Dedifferentiated amniotic fluid mesenchymal stem cell (primary cell): ENCODE data around the gene TMEM91.
"Not testable (repeated sequence)": the region's sequence is repeated elsewhere in the genome, so short reads cannot be mapped to it uniquely, and the experiment has no call there.

Experiments used
- DNase-seq: peaks from one replicate; pipeline ENCODE4 v3.0.0-alpha.2; 2016; ENCODE audit errors: extremely low spot score

TMEM91 gene

GRCh38 chr19:41376241-41376997 is at the start of gene TMEM91:
TMEM91 (plus strand) TSS chr19:41376533; CDS start chr19:41378310, 1,777 bp downstream.
- no peak for DNase-seq

- DNase-seq: no peak
These were observed 49.2 kb upstream of the TMEM91 start for GRCh38 chr19:41327076-41327575.

GRCh38 chr19:41327576-41328156 is 48.7 kb upstream of the TMEM91 start:
- no peak for DNase-seq

GRCh38 chr19:41328157-41328841 is 48.0 kb upstream of the TMEM91 start:
- no peak for DNase-seq

GRCh38 chr19:41328842-41329225 is 47.5 kb upstream of the TMEM91 start:
- no peak for DNase-seq

GRCh38 chr19:41330481-41330880 is 45.9 kb upstream of the TMEM91 start:
- DNase-seq: no peak

- DNase-seq: no peak
These were observed 45.2 kb upstream of the TMEM91 start for GRCh38 chr19:41330946-41331678.

GRCh38 chr19:41332000-41332399 is 44.3 kb upstream of the TMEM91 start:
- no peak for DNase-seq

- no peak for DNase-seq
These were observed 43.9 kb upstream of the TMEM91 start for GRCh38 chr19:41332468-41332867.

- no peak for DNase-seq
These were observed 41.5 kb upstream of the TMEM91 start for GRCh38 chr19:41334793-41335192.

- DNase-seq: no peak
These were observed 40.9 kb upstream of the TMEM91 start for GRCh38 chr19:41335467-41335866.

GRCh38 chr19:41339936-41340335 is 36.4 kb upstream of the TMEM91 start:
- no peak for DNase-seq

- DNase-seq: no peak
These were observed 34.5 kb upstream of the TMEM91 start for GRCh38 chr19:41341669-41342490.

- no peak for DNase-seq
These were observed 32.2 kb upstream of the TMEM91 start for GRCh38 chr19:41344162-41344561.

- not testable (repeated sequence) for DNase-seq
These were observed 29.4 kb upstream of the TMEM91 start for GRCh38 chr19:41346916-41347315.

GRCh38 chr19:41350735-41351338 is 25.5 kb upstream of the TMEM91 start:
- DNase-seq: no peak

GRCh38 chr19:41351339-41352245 is 24.7 kb upstream of the TMEM91 start:
- no peak for DNase-seq

GRCh38 chr19:41352279-41352608 is 24.1 kb upstream of the TMEM91 start:
- DNase-seq: no peak

- peak; percentile 27 for DNase-seq
These were observed 23.5 kb upstream of the TMEM91 start for GRCh38 chr19:41352609-41353465.
